Activated CD4-positive, alpha-beta T cell treated with anti-CD3 and anti-CD28 coated beads for 1 hour (primary cell): ENCODE results near the gene POLR3A.

ENCODE experiments used
- DNase-seq: peaks from one replicate; pipeline ENCODE4 v3.0.0-alpha.2; 2020

POLR3A gene

DNA sequence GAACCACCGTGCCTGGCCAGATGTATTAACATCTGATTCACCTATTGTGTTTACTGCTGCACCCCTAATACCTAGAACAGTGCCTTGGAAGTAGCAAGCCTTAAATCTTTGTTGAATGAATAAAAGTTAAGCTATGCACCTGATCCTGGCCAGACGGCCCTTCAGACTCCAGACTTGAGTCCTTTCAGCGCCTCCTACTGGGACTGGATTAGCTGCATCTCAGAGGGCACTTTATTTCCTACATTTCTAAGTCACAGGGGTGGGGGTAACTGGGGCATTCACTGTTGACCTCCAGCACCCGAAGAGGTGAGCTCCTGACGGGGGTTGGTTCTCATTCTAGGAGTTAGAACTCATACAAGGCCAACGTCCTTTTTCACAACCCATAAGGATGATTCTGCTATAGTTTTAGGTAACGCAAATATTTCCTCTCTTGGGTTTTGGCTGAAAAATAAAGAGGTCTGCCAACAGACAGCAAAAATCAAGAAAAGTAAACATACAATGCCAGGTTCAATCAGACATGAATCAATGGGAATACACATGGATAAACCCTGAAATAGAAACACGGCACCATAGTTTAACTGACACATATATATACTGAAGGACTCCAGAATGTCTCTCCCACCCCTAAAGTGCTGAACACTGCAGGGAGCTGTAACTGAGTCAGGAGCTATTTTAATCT, 54.8 kb downstream of the POLR3A start:
- no peak for DNase-seq

DNA sequence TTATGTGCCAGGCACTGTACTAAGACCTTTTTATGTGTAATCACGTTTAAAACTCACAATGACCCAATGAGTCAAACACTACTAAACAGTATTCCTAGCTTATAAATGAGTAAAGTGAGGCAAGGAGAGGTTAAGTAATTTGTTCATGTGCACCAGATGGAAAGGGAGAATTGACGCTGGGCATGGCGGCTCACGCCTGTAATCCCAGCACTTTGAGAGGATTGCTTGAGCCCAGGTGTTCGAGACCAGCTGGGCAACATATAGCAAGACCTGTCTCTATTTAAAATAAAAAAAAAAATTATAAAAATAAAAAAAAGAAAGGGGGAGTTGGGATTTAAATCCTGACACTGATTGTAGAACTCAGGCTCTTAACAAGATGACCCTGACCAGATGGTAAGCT, 56.0 kb downstream of the POLR3A start:
- no peak for DNase-seq

DNA sequence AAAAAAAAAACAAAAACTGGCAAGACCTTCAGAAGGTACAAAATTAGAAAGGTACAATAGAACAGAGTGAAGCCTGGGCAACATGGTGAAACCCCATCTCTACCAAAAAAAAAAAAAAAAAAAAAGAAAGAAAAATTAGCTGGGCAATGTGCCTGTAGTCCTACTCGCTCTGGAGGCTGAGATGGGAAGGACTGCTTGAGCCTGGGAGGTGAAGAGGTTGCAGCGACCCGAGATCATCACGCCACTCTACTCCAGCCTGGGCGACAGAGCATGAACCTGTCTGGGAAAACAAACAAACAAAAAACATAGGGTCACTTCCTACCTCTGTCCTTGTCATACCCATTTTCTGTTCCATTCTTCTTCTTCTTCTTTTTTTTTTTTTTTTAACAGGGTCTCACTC, 57.2 kb downstream of the POLR3A start:
- DNase-seq = no peak

DNA sequence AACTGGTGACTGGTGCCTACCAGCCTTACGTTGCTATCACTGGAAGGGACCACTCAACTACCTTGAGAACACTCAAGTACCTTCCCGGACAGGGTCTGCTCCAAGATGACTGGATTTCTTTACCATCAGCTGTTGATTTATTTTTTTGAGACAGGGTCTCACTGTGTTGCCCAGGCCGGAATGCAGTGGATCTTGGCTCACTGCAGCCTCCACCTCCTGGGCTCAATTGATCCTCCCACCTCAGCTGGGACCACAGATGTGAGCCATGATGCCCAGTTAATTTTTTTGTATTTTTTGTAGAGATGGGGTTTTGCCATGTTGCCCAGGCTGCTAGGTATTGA, 57.5 kb downstream of the POLR3A start:
- DNase-seq = no peak

DNA sequence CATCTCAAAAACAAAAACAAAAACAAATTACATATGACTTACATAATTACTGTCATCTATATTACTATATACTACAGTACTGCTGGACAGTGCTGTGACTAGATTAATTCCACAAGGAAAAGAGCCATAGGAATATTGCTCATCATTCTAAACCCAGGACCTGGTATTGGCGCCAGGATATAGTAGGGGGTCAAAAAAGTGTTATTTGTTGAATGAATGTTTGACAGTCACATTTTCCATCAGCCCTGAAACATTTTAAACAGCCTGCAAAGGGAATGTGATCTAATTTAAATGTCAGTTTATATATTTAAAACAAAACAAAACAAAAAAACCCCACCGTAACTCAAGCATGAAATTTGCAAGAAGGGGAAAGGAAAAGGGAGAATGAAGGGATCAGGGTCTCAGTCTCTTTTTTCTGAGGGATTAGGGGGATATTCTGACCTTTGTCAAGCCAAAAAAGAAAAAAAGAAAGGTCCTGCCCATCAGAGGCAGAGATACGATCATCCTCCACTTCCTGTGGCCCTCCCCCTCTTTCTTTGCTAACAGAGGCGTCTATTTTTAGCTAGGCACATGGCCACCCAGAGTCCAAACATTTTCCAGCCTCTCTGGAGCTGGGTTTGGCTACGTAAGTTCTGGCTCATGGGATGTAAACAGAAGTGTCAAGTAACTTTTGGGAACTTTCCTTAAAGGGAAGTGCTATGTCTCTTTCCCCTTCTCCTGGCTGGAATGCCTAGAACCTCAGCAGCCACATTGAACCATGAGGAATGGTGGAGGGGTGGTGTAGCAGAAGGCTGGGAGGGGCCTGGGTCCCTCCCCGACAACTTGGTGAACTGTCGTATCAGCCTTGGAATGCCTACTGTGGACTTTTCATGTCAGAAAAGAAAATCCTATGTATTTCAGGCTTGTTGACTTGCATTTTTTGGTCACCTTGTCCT, 58.2 kb downstream of the POLR3A start:
- no peak for DNase-seq

DNA sequence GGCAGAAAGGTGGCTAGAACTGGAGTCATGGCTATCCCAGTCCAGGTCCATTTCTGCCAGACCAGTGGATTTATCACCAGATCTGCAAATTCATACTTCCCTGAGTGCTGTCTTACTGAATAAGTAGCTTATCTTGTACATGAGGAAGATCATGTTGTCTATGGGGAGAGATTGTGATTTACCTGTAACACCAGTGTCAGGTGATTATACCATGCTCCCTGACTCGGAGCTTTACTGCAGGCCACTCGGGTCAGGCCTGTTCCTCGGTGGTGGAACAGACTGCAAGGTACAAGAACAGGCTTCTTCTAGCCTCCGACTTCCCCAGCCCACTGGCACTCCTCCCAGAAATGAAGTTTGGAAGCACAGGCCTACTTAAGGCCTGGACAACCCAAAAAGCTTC, 60.2 kb downstream of the POLR3A start:
- DNase-seq = no peak

DNA sequence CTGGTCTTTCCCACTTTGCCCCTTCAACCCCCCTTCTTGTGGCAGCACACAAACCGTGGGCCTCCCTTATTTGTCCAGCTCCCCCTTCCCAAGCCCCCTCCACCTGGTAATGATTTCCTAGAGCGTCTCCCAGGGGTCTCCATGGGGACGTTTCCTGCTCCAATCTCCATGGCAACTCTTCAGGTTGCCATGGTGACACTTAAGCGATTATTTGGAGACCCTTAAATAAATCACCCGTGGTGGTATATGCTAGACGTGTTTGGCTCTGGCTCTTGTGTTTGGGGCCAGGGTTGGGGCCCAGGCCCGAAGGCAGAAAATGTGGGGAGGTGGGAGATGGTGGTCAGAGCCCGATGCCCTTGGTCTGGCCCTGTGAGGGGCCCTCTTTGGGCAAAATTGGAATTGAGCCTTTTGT, 61.7 kb downstream of the POLR3A start:
- no peak for DNase-seq

DNA sequence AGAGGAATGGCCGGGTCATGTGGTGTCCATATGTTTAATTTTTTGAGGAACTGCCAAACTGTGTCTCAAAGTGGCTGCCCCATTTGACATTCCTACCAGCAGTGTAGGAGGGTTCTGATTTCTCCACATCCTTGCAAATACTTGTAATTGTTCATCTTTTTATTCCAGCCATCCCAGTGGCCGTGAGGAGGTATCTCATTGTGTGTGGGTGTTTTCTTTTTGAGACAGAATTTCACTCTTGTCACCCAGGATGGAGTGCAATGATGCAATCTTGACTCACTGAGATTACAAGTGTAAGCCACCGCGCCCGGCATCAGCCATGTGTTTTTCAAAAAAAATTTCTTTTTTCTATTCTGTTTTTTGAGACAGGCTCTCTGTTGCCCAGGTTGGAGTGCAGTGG, 64.0 kb downstream of the POLR3A start:
- no peak for DNase-seq

DNA sequence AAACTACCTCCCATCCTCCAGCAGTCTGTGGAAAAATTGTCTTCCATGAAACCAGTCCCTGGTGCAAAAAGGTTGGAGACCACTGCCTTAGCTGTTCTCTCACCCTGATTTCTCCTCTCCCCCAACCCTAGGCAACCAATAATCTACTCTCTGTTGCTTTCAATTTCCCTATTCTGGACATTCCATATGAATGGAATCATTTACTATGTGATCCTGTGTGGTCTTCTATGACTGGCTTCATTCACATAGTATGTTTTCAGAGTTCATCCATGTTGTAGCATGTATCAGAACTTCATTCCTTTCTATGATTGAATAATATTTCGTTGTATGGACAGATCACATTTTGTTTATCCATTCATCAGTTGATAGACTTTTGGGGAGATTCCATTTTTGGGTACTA, 64.5 kb downstream of the POLR3A start:
- DNase-seq = no peak

DNA sequence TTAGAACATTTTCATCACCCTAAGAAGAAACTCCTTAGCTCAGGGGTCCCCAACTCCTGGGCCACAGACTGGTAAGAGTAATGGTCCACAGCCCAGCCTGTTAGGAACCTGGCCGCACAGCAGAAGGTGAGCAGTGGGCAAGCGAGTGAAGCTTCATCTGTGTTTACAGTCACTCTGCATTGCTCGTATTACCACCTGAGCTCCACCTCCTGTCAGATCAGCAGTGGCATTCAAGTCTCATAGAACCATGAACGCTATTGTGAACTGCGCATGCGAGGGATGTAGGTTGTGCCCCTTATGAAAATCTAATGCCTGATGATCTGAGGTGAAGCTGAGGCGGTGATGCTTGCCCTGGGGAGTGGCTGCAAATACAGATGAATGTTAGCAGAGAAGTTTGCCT, 65.4 kb downstream of the POLR3A start:
- no peak for DNase-seq

DNA sequence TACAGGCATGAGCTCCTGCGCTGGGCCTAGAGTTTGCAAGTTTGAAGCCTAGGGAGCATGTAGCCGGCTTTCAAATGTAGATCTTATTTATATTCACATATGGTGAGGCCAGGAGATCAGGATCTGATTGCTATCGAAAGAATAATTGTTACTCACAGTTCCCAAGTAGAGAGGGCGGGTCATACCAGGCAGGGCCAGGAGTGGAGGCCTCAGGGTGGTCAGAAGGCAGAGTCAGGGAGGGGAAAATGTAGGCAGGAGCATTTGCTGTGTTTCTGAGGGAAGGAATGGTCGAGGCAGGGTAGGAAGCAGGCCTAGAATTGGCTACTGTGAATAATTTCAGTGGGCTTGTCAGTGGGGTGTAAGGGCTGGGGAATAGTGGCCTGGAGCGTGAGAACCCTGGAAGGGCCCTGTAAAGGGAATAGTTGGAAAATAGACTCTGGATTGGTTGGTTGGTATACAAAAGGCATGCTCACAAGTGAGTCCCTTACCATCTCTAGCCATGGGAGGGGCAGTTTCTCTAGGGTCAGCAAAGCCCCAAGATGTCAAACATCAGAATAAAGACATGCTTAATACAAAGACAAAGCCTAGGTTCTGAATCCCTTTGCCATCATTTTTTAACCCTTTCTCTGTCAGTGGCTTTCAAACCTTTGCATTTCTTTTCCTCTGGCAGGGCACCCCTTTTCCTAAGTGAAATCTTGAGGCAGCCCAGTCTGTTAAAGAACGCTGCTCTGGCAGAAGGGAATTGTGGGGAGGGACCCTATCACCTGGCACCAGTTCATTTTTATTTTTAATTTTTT, 66.8 kb downstream of the POLR3A start:
- no peak for DNase-seq

DNA sequence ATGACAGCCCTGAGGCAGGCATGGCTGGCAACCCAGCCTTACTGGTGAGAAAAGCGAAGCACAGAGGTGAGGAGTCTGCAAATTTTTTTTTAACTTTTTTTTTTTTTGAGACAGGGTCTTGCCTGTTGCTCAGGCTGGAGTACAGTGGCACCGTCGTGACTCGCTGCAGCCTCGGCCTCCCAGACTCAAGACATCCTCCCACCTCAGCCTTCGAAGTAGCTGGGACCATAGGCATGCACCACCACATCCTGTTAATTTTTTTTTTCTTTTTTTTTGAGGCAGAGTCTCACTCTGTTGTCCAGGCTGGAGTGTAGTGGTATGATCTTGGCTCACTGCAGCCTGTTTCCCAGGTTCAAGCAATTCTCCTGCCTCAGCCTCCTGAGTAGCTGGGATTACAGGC, 67.6 kb downstream of the POLR3A start:
- no peak for DNase-seq

DNA sequence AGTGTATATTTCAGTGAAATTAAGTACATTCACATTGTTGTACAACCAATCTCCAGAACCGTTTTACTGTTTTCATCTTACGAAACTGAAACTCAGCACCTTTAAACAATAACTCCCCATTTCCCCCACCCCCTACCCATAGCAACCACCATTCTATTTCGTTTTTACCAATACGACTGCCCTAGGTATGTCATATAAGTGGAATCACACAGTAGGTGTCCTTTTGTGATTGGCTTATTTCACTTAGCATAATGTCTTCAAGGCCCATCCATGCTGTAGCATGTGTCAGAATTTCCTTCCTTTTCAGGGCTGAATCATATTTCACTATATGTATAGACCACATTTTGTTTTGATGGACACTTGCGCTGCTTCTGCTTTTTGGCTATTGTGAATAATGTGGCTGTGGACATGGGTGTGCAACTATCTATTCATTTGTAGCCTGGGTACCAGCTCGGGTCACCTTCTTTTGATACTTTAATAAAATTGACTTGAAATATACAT, 68.4 kb downstream of the POLR3A start:
- DNase-seq = no peak

DNA sequence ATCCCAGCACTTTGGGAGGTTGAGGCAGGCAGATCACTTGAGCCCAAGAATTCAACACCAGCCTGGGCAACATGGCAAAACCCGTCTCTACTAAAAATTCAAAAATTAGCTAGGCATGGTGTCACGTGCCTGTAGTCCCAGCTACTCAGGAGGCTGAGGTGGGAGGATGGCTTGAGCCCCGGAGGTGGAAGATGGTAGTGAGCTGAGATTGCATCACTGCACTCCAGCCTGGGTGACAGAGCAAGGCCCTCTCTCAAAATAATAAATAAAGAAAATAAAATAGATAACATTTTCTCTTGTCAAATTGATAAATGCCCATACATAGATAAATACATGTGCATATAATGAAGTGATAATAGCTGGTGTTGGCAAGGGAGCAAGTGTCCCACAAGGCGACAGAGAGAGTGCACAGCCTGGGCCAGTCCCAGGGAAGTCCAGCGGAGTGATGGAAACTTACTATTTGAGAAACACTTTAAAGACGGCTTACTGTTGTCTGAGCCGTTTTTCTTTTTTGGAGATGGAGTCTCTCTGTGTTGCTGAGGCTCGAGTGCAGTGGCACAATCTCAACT, 69.3 kb downstream of the POLR3A start:
- no peak for DNase-seq

DNA sequence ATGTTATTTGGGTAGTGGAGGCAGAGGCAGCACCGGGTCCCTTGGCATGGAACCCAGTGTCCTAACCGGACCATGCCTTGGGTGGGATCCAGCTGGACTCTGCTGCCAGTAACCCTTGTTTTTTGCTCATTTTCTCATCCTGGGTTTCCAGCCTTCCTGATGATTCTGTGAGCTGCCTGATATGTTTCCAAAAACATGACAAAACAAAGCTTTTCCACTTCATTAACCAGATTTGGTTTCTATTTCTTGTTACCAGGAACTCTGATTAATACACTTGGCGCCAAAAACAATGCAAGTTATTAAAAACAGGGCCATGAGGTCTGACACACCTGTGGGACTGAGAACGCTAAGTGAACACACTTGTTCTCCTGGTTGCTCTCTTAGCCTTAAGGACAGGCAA, 69.9 kb downstream of the POLR3A start:
- no peak for DNase-seq

DNA sequence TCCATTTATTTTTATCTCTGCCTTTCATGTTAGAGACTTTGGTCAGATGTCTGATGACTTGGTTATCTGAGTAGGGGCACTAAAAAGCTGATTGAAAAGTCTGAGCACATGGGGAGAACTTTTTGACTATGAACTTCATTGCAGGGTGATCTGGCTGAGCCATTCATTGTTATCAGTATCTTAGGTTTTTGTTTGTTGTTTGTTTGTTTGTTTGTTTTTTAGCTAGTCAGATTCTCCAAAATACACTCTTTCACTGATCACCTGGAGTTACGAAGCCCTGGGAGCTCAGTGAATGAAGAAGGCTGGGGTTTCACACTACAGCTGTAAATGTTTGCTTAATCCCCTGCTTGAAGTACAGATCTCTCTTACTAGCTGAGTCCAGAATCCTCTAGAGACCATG, 74.2 kb downstream of the POLR3A start:
- no peak for DNase-seq

DNA sequence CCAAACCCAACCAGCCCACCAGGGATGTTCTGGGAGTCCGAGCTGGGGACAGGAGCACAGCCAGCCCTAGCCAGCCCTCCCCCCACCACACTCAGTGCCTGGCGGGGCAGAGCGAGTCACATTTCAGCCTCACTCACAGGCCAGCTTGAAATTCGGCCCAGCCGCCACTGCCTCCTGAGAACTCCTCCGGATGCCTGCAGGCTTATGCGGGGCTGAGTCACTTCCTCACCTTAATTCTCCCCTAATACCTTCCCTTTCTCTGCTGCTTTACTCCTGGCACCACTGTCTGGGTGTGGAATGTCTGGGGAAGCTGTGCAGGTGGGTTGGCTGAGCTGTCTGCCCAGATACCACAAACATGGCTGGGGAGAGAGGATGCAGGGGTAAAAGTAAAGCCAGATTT, 80.1 kb downstream of the POLR3A start:
- DNase-seq = no peak

DNA sequence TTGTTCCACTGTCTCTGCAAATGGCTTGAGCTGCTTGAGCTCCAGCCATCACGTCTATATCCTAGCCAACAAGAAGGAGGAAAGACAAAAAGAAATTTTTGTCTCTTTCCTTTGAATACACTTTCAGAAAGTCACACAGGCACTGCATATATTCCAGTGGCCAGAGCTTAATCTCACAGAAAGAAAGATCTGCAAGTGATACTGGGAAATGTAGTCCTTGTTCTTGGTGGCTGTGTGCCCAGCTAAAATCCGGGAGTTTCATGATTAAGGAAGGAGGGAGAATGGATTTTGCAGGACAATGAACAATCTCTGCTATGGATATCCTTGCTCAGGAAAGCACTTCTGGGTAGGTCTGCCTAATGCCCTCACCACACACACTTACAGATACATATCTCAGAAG, 83.2 kb downstream of the POLR3A start:
- DNase-seq = no peak

DNA sequence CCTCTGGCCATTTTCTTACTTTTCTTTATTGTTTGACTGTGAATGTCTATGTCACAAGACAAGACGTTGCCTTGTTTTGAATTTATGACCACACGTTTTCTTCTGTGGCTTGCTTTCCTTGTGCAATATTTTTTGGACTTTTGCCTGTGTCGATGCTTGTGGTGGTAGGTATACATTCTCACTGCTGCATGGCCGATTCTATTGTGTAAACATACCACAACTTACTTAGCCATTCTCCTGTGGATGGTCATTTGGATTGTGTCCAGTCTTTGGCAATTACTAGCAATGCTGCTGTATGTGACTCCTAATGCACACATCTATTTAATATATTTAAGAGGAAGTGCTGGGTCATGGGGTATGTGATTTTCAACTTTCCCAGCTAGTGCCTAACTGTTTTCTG, 84.8 kb downstream of the POLR3A start:
- no peak for DNase-seq

DNA sequence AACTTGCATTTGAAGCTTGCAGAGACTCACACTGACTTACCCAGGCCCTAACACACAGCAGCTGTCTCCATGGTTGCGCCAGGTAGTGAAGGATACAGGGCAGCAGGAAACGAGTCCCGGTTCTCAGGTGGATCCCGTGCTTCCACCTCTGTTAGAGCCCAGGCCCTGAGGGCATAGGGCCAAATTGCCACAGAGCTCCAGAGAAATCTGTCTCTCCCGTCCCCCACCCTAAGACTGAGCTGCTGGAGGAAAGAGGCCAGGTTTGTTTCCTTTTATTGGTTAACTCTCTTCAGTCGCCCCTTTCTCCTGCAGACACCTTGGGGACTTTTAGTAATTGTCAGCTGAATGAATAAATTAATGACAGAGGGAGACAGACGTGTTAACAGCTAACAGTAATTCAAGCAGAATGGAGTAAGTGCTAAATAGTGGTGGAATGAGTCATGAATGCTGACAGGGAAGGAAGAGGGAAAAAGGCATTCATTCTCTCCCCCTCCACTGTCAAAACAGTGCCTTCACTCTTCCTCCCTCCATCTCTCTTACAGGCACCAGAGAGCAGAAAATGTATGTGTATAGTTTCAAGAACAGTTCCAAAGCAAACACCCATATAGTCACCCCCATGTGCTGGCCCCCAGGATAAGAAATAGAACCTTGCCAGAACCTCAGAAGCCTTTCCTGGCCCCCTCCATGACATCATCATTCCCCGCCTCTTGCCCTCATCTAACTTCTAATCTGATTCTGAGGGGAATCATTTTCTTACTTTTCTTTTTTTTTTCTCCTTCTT, 86.0 kb downstream of the POLR3A start:
- no peak for DNase-seq

DNA sequence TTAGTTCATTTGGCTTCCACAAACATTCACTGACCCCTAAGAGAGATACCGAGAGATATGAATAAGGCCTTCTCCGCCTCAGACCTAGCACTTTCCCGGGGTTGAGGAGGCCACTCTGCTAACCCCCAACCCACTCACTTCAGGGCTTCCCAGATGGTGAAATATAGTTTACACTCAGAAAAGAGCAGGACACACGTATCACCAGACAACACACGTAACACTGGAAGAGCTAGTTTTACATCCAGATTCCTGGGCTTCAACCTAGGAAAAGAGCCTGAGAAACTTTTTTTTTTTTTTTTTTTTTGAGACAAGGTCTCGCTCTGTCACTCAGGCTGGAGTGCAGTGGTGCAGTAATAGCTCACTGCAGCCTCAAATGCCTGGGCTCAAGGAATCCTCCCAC, 87.5 kb downstream of the POLR3A start:
- DNase-seq = no peak

DNA sequence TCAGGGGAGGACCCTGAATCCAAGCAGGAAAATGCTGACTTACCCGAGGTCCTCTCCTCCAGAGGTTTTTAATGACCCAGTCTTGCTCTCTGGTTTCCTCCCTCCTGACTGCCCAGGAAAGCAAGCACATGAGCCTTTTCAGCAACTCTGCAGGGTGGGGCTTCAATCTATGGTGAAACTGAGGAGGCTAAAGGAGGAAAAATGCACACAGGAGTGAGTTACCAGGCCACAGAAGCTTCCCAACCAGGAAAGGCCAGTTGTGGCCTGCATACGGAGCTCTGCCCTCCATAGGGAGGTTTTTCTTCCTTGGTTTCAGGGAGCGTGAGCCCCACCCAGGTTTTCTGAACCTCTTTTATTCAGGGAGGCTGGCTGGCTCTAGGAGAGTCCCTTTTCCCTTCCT, 88.7 kb downstream of the POLR3A start:
- no peak for DNase-seq
